Dendritic cell treated with granulocyte-macrophage colony-stimulating factor and Interleukin-4, amounts not matched to agents 40 ng/mL and 50 ng/mL, for 4 days (primary cell): Measurements from ENCODE around the gene TMEM45B.
"Not testable (repeated sequence)": the region's sequence is repeated elsewhere in the genome, so short reads cannot be mapped to it uniquely, and the experiment has no call there.

ENCODE experiments used
- H3K27ac Mint-ChIP-seq: one replicate; pipeline ENCODE4 v1.8.0; 2022; ENCODE audit warnings: mild to moderate bottlenecking, mixed read lengths
- H3K27me3 Mint-ChIP-seq: one replicate; pipeline ENCODE4 v1.8.0; 2022; ENCODE audit warnings: mild to moderate bottlenecking, mixed read lengths
- H3K36me3 Mint-ChIP-seq: one replicate; pipeline ENCODE4 v1.8.0; 2022; ENCODE audit warnings: low read depth, mixed read lengths
- H3K4me1 Mint-ChIP-seq: one replicate; pipeline ENCODE4 v1.8.0; 2022; ENCODE audit warnings: low read depth, mixed read lengths
- H3K4me3 Mint-ChIP-seq: one replicate; pipeline ENCODE4 v1.8.0; 2022; ENCODE audit warnings: mild to moderate bottlenecking, moderate library complexity, mixed read lengths
- H3K9me3 Mint-ChIP-seq: one replicate; pipeline ENCODE4 v1.8.0; 2022; ENCODE audit warnings: mixed read lengths
- intact Hi-C: fragments of 100-400 bp; cut with micrococcal nuclease; formaldehyde crosslinking; loops from one replicate; pipeline ENCODE4 v1.15.0; 2022

TMEM45B gene

GRCh38 chr11:129815596-129816461 lies at the start of gene TMEM45B:
TMEM45B (plus strand) TSS chr11:129815848; CDS start chr11:129852483, 36,635 bp downstream.
- H3K36me3 Mint-ChIP-seq = peaks cover 18% of the 10 kb centered on the region
- intact Hi-C loops = no loop called here

GRCh38 chr11:129766898-129767604 lies 48.6 kb upstream of the TMEM45B start:
- no peak overlapping the region for H3K27ac Mint-ChIP-seq
- peaks cover 19% of the 10 kb centered on the region for H3K27me3 Mint-ChIP-seq
- no peak overlapping the region for H3K4me3 Mint-ChIP-seq
- no peaks in the 10 kb centered on the region for H3K9me3 Mint-ChIP-seq
- peaks cover 5% of the 10 kb centered on the region for H3K4me1 Mint-ChIP-seq
- intact Hi-C loops = no loop called here
- H3K36me3 Mint-ChIP-seq = no peaks in the 10 kb centered on the region

More at GRCh38 chr11:129815596-129816461, at the start of gene TMEM45B:
- peak within 1 kb of the TSS; percentile 86 for H3K4me3 Mint-ChIP-seq
- peaks cover 40% of the 10 kb centered on the region for H3K27me3 Mint-ChIP-seq
- H3K9me3 Mint-ChIP-seq = peaks cover 12% of the 10 kb centered on the region
- peaks cover 47% of the 10 kb centered on the region for H3K4me1 Mint-ChIP-seq
- peak within 1 kb of the TSS; percentile 70 for H3K27ac Mint-ChIP-seq

GRCh38 chr11:129767827-129768226 lies 47.8 kb upstream of the TMEM45B start:
- intact Hi-C loops = no loop called here
- Mint-ChIP-seq H3K4me3 (no peak overlapping the region), H3K27ac (no peak overlapping the region), H3K9me3 (no peaks in the 10 kb centered on the region), H3K36me3 (no peaks in the 10 kb centered on the region), H3K4me1 (peaks cover 5% of the 10 kb centered on the region), H3K27me3 (peaks cover 19% of the 10 kb centered on the region)

GRCh38 chr11:129768356-129768755 lies 47.3 kb upstream of the TMEM45B start:
- Mint-ChIP-seq H3K27ac (no peak overlapping the region), H3K4me3 (no peak overlapping the region), H3K27me3 (peaks cover 19% of the 10 kb centered on the region), H3K9me3 (no peaks in the 10 kb centered on the region), H3K36me3 (no peaks in the 10 kb centered on the region), H3K4me1 (peaks cover 5% of the 10 kb centered on the region)
- intact Hi-C loops = no loop called here

GRCh38 chr11:129769059-129769458 lies 46.6 kb upstream of the TMEM45B start:
- Mint-ChIP-seq H3K9me3 (no peaks in the 10 kb centered on the region), H3K27me3 (peaks cover 18% of the 10 kb centered on the region), H3K36me3 (no peaks in the 10 kb centered on the region), H3K4me1 (peaks cover 5% of the 10 kb centered on the region), H3K27ac (no peak overlapping the region), H3K4me3 (no peak overlapping the region)
- intact Hi-C loops = no loop called here

GRCh38 chr11:129770993-129771392 lies 44.7 kb upstream of the TMEM45B start:
- no peak overlapping the region for H3K4me3 Mint-ChIP-seq
- H3K27me3 Mint-ChIP-seq = peaks cover 24% of the 10 kb centered on the region
- H3K9me3 Mint-ChIP-seq = no peaks in the 10 kb centered on the region
- H3K4me1 Mint-ChIP-seq = peaks cover 5% of the 10 kb centered on the region
- H3K36me3 Mint-ChIP-seq = no peaks in the 10 kb centered on the region
- no peak overlapping the region for H3K27ac Mint-ChIP-seq
- intact Hi-C loops = no loop called here

GRCh38 chr11:129771456-129771855 lies 44.2 kb upstream of the TMEM45B start:
- H3K27me3 Mint-ChIP-seq = peaks cover 25% of the 10 kb centered on the region
- H3K27ac Mint-ChIP-seq, H3K4me3 Mint-ChIP-seq, H3K36me3 Mint-ChIP-seq, H3K9me3 Mint-ChIP-seq, H3K4me1 Mint-ChIP-seq, intact Hi-C loops: not testable (repeated sequence)

- intact Hi-C loops = no loop called here
- Mint-ChIP-seq H3K9me3 (no peaks in the 10 kb centered on the region), H3K4me3 (no peak overlapping the region), H3K4me1 (no peaks in the 10 kb centered on the region), H3K27ac (no peak overlapping the region), H3K27me3 (peaks cover 28% of the 10 kb centered on the region), H3K36me3 (no peaks in the 10 kb centered on the region)
Measured at GRCh38 chr11:129778877-129779276, 36.8 kb upstream of the TMEM45B start.

GRCh38 chr11:129779342-129779741 lies 36.3 kb upstream of the TMEM45B start:
- H3K4me3 Mint-ChIP-seq = no peak overlapping the region
- H3K27ac Mint-ChIP-seq = no peak overlapping the region
- peaks cover 25% of the 10 kb centered on the region for H3K27me3 Mint-ChIP-seq
- H3K9me3 Mint-ChIP-seq = no peaks in the 10 kb centered on the region
- no peaks in the 10 kb centered on the region for H3K36me3 Mint-ChIP-seq
- intact Hi-C loops = no loop called here
- no peaks in the 10 kb centered on the region for H3K4me1 Mint-ChIP-seq

- H3K27me3 Mint-ChIP-seq = peaks cover 1% of the 10 kb centered on the region
- H3K36me3 Mint-ChIP-seq = no peaks in the 10 kb centered on the region
- H3K27ac Mint-ChIP-seq = no peak overlapping the region
- intact Hi-C loops = loop anchor here (5.0 to 10.0 kb wide), 2 partner anchors 42 to 139 kb away; no protein-coding TSS in a partner anchor
- H3K4me1 Mint-ChIP-seq = peaks cover 20% of the 10 kb centered on the region
- H3K4me3 Mint-ChIP-seq = no peak overlapping the region
- no peaks in the 10 kb centered on the region for H3K9me3 Mint-ChIP-seq
Measured at GRCh38 chr11:129785383-129786111, 30.1 kb upstream of the TMEM45B start.

GRCh38 chr11:129786112-129786416 lies 29.6 kb upstream of the TMEM45B start:
- intact Hi-C loops = loop anchor here (5.0 to 10.0 kb wide), 2 partner anchors 41 to 139 kb away; no protein-coding TSS in a partner anchor
- not testable (repeated sequence) for H3K9me3 Mint-ChIP-seq, H3K36me3 Mint-ChIP-seq, H3K27ac Mint-ChIP-seq, H3K4me3 Mint-ChIP-seq, H3K27me3 Mint-ChIP-seq
- peaks cover 25% of the 10 kb centered on the region for H3K4me1 Mint-ChIP-seq

- no peak overlapping the region for H3K4me3 Mint-ChIP-seq
- intact Hi-C loops = loop anchor here (5.0 to 10.0 kb wide), 2 partner anchors 40 to 137 kb away; no protein-coding TSS in a partner anchor
- H3K36me3 Mint-ChIP-seq = no peaks in the 10 kb centered on the region
- no peaks in the 10 kb centered on the region for H3K9me3 Mint-ChIP-seq
- H3K27me3 Mint-ChIP-seq = no peaks in the 10 kb centered on the region
- H3K27ac Mint-ChIP-seq = no peak overlapping the region
- peaks cover 37% of the 10 kb centered on the region for H3K4me1 Mint-ChIP-seq
Measured at GRCh38 chr11:129787532-129788155, 28.0 kb upstream of the TMEM45B start.

- Mint-ChIP-seq H3K27ac (no peak overlapping the region), H3K4me1 (peaks cover 41% of the 10 kb centered on the region), H3K4me3 (no peak overlapping the region), H3K27me3 (no peaks in the 10 kb centered on the region), H3K36me3 (no peaks in the 10 kb centered on the region), H3K9me3 (no peaks in the 10 kb centered on the region)
- intact Hi-C loops = loop anchor here (5.0 to 10.0 kb wide), 2 partner anchors 39 to 137 kb away; no protein-coding TSS in a partner anchor
Measured at GRCh38 chr11:129788278-129788677, 27.4 kb upstream of the TMEM45B start.
